HL-60 (cell line): ENCODE results near the gene MYO5B.

Source experiments
- DNase-seq, 2 experiments: peaks; one replicate each; pipeline ENCODE4 v3.0.0-alpha.2; 2010 to 2020; ENCODE audit warnings: low read depth in 1 of 2, low spot score in 1 of 2
- H3K27ac ChIP-seq: fragments of 250-450 bp; sonication (Bioruptor Pico); replicated peaks from 2 replicates; pipeline ENCODE4 v1.5.1; 2020; ENCODE audit warnings: mild to moderate bottlenecking, moderate library complexity
- H3K27me3 ChIP-seq: fragments of 250-450 bp; sonication (Bioruptor Pico); 2 replicates; pipeline ENCODE4 v1.5.1; 2021; ENCODE audit warnings: mild to moderate bottlenecking, moderate library complexity; ENCODE audit not compliant: insufficient read depth, poor library complexity, severe bottlenecking
- H3K4me3 ChIP-seq: replicated peaks from 2 replicates; pipeline ENCODE4 v1.5.1; 2011; ENCODE audit warnings: mild to moderate bottlenecking, control low read depth, low read length; ENCODE audit not compliant: insufficient read depth
- CTCF ChIP-seq: IDR thresholded peaks from one replicate; pipeline ENCODE4 v1.5.1; 2011; ENCODE audit warnings: low read length, control low read depth, inconsistent platforms; ENCODE audit not compliant: insufficient read depth
- GABPA ChIP-seq: IDR thresholded peaks from 2 replicates; pipeline ENCODE4 v1.6.1; 2012; ENCODE audit warnings: low read depth
- POLR2AphosphoS5 ChIP-seq: IDR thresholded peaks from 2 replicates; pipeline ENCODE4 v1.6.1; 2012; ENCODE audit warnings: low read depth
- REST ChIP-seq: IDR thresholded peaks from 2 replicates; pipeline ENCODE4 v1.6.1; 2012; ENCODE audit warnings: low read depth; ENCODE audit not compliant: insufficient replicate concordance
- SPI1 ChIP-seq: IDR thresholded peaks from 2 replicates; pipeline ENCODE4 v1.6.1; 2012; ENCODE audit warnings: low read depth, mild to moderate bottlenecking, borderline replicate concordance

MYO5B gene

GRCh38 chr18:50117863-50118262, 77.1 kb downstream of the MYO5B start:
- TF ChIP-seq SPI1 (no peak), GABPA (no peak), REST (no peak), CTCF (no peak), POLR2AphosphoS5 (no peak)
- Histone ChIP-seq H3K27ac (no peak overlapping the region), H3K4me3 (no peak overlapping the region), H3K27me3 (peaks cover 11% of the 10 kb centered on the region)
- DNase-seq, result no peak

GRCh38 chr18:50115095-50115494, 79.9 kb downstream of the MYO5B start:
- no peak for DNase-seq

GRCh38 chr18:50114448-50114847, 80.5 kb downstream of the MYO5B start:
- no peak overlapping the region for H3K4me3 ChIP-seq
- DNase-seq, result no peak
- peaks cover 8% of the 10 kb centered on the region for H3K27me3 ChIP-seq
- TF ChIP-seq CTCF (no peak), SPI1 (no peak), GABPA (no peak), REST (no peak), POLR2AphosphoS5 (no peak)
- H3K27ac ChIP-seq, result no peak overlapping the region

More at GRCh38 chr18:50115095-50115494, 79.9 kb downstream of the MYO5B start:
- H3K4me3 ChIP-seq, result no peak overlapping the region
- no peak overlapping the region for H3K27ac ChIP-seq
- TF ChIP-seq POLR2AphosphoS5, result no peak
- TF ChIP-seq SPI1, result no peak
- no peak for TF ChIP-seq GABPA
- no peak for TF ChIP-seq CTCF
- no peak for TF ChIP-seq REST
- H3K27me3 ChIP-seq, result peaks cover 14% of the 10 kb centered on the region
